Measurements from ENCODE around the gene CDH4.

CDH4 gene

DNA sequence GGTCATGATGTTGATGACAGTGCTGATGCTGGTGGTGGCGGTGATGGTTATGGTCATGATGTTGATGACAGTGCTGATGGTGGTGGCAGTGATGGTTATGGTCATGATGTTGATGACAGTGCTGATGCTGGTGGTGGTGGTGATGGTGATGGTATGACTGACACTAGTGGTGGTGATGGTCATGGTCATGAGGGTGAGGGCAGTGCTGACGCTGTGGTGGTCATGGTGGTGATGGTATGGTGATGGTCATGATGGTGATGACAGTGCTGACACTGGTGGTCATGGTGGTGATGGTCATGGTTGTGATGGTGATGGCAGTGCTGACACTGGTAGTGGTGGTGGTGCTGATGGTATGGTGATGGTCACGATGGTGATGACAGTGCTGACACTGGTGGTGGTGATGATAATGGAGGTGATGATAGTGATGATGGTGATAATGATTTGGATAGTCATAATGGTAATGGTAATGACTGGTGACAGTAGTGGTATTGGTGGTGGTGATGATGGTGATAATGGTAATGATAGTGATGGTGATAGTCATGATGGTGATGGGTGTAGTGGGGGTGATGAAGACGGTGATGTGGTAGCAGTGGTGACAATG is 206.2 kb downstream of the CDH4 start:
- Histone ChIP-seq H3K4me1 (ENCODE audit: control insufficient read depth, insufficient read depth, low read length, poor library complexity, severe bottlenecking) (no peaks in the 10 kb centered on the region), H3K27ac (ENCODE audit: low read depth, low read length, severe bottlenecking) (no peak overlapping the region), H3K9me3 (ENCODE audit: control insufficient read depth, low read length) (no peaks in the 10 kb centered on the region), H3K4me3 (ENCODE audit: extremely low read depth, insufficient read depth, low read length, poor library complexity, severe bottlenecking) (no peak overlapping the region), H3K36me3 (ENCODE audit: control insufficient read depth, insufficient read depth, low read length) (no peaks in the 10 kb centered on the region)
- WGBS, 2 experiments (ENCODE audit: insufficient coverage in 2 of 2), result 82 to 100% methylated on average over 3 of the region's 4 CpGs

DNA sequence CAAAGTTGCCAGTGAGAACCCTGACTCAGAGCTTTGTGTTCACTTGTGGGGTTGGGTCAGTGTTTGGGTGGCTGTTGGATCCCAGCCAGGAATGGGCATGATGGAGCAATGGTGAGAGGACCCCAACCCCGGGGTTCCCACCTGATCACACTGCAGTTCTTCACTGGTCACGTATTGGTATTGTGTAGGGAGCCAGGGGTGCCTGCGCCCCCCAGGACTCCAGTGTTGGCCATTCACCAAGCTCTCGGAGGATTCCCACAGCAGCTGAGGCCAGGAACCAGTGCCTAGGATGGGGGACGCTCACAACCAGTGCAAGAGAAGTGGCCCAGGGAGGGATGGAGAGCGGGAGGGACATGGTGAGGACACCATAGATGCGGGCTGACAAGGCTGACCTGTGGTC is 207.2 kb downstream of the CDH4 start:
- no peaks in the 10 kb centered on the region for H3K9me3 ChIP-seq (ENCODE audit: control insufficient read depth, low read length)
- H3K36me3 ChIP-seq (ENCODE audit: control insufficient read depth, insufficient read depth, low read length), result no peaks in the 10 kb centered on the region
- H3K27ac ChIP-seq (ENCODE audit: low read depth, low read length, severe bottlenecking), result no peak overlapping the region
- no peaks in the 10 kb centered on the region for H3K4me1 ChIP-seq (ENCODE audit: control insufficient read depth, insufficient read depth, low read length, poor library complexity, severe bottlenecking)
- 88 to 95% methylated on average over 7 of the region's 7 CpGs for WGBS, 2 experiments (ENCODE audit: insufficient coverage in 2 of 2)
- H3K4me3 ChIP-seq (ENCODE audit: extremely low read depth, insufficient read depth, low read length, poor library complexity, severe bottlenecking), result no peak overlapping the region

DNA sequence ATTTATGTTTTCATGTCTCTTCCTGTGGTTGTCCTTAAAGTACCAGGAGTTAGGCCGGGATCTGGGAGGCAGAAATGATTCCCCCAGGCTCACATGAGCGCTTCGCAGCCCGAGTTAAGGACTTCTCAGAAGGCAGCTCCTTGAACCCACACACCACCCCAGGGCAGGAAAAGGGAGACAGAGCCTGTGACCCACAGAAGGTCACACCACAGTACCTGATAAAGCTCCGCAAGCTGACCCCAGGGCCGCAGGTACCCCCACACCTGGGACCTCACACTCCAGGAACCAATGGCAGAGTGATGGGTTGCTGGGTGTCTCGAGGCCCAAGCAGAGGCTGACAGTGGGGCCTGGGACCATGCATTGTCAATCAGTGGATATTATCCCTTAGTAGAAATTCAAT is 207.6 kb downstream of the CDH4 start:
- no peak overlapping the region for H3K27ac ChIP-seq (ENCODE audit: low read depth, low read length, severe bottlenecking)
- H3K4me3 ChIP-seq (ENCODE audit: extremely low read depth, insufficient read depth, low read length, poor library complexity, severe bottlenecking), result no peak overlapping the region
- 91 to 100% methylated on average over 2 to 6 of the region's 7 CpGs for WGBS, 2 experiments (ENCODE audit: insufficient coverage in 2 of 2)
- no peaks in the 10 kb centered on the region for H3K36me3 ChIP-seq (ENCODE audit: control insufficient read depth, insufficient read depth, low read length)
- no peaks in the 10 kb centered on the region for H3K9me3 ChIP-seq (ENCODE audit: control insufficient read depth, low read length)
- no peaks in the 10 kb centered on the region for H3K4me1 ChIP-seq (ENCODE audit: control insufficient read depth, insufficient read depth, low read length, poor library complexity, severe bottlenecking)

DNA sequence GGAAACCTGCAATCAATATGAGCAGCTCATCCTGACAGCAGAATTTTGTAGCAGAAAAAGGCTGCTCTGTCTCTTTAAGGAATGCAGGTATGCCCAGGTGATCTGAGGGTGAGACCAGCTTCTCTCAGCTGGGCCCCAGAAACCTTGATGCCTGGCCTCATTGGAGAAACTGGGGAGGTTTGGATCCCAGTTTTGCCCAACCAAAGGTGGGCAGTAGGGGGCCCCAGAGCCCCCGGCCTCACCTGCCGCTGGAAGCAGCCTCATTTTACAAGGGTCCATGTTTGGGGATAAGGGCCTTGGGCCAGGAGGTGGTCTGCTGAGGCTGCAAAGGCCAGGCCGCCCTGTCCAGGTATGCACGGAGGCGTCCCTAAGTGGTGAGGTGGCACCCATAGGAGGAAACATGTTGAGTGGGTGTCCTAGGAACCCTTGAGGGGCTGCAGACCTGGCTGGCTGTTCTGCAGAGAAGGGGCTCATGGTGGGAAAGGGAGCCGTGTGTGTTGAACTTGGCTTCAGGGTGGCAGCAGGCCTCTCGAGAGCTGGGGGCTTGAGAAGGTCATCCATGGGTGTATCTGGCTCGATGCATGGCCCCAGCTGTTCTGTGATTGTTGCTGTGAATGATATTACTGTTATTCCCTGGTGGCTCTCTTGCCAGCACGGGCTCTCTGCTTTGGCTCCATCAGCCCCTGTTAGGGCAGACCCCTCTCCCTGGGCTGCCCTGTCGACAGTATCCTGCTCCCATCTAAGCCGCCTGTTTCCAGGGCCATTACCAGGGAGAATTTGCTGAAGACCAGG is 208.4 kb downstream of the CDH4 start:
- H3K4me3 ChIP-seq (ENCODE audit: extremely low read depth, insufficient read depth, low read length, poor library complexity, severe bottlenecking), result no peak overlapping the region
- H3K4me1 ChIP-seq (ENCODE audit: control insufficient read depth, insufficient read depth, low read length, poor library complexity, severe bottlenecking), result no peaks in the 10 kb centered on the region
- H3K27ac ChIP-seq (ENCODE audit: low read depth, low read length, severe bottlenecking), result no peak overlapping the region
- 93 to 97% methylated on average over 6 to 10 of the region's 11 CpGs for WGBS, 2 experiments (ENCODE audit: insufficient coverage in 2 of 2)
- no peaks in the 10 kb centered on the region for H3K9me3 ChIP-seq (ENCODE audit: control insufficient read depth, low read length)
- H3K36me3 ChIP-seq (ENCODE audit: control insufficient read depth, insufficient read depth, low read length), result no peaks in the 10 kb centered on the region

DNA sequence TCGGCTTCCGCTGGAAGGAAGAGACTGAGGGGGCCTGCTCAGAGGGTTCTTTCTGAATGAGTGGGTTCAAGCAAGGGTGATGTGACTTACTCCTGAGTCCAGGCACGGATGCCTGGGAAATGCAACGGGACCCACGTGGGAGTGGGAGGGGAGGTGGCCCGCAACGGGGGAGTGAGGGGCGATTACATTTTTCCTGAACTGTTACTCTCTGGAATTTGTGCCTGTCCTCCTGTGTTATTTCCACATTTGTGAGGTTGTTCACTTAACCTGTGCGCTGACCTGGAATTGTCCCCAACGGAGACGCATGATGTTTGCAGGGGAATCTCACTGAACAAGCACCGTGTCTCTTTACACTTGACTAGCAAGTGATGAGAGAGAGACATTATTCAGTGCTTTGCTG is 209.4 kb downstream of the CDH4 start:
- Histone ChIP-seq H3K27ac (ENCODE audit: low read depth, low read length, severe bottlenecking) (no peak overlapping the region), H3K36me3 (ENCODE audit: control insufficient read depth, insufficient read depth, low read length) (no peaks in the 10 kb centered on the region), H3K4me3 (ENCODE audit: extremely low read depth, insufficient read depth, low read length, poor library complexity, severe bottlenecking) (no peak overlapping the region), H3K9me3 (ENCODE audit: control insufficient read depth, low read length) (no peaks in the 10 kb centered on the region), H3K4me1 (ENCODE audit: control insufficient read depth, insufficient read depth, low read length, poor library complexity, severe bottlenecking) (no peaks in the 10 kb centered on the region)
- 92 to 96% methylated on average over 11 to 12 of the region's 12 CpGs for WGBS, 2 experiments (ENCODE audit: insufficient coverage in 2 of 2)

DNA sequence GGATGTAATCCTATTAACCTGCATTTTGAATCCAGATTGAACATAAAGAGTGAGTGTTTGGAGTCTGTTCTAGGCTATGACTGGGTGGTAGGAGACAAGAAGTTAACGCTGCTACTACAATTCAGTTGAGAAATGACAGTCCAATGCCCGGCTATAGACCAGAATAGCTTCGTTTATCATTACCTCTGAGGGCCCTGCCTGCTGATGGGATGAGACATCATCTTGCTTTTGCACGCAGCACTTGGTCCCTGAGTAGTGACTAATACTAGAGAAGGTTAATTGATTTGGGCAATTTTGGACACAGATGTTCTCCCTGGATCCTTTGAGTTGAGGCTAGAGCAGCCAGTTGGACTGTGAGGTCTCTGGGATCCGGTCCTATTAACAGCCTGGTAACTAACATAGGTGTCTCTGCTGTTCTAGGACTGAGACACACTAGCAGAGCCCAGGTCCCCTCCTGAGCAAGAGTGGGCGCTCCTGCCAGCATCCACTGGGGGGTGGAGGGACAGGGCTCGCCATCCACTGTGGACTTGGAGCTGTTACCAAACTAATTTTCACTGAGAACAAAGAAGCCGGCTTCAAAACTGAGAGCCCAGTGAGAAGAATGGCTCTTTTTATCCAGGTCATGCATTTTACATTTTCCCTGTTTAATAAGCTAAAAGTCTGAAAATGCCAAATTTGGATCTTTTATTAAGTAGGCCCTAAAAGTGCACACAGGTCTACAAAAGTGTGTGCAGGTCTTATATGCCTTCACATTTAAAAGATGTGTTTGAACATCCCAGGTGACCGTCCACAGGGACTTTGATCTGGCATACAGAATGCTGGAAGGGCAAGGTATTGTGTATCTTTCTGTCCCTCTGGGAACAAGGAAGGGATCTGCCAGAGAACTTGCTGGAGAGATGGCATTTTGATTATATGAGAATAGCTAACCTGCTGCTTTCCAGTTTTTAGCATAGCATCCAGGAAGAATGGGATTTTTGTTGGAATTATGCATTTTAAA is 212.5 kb downstream of the CDH4 start:
- peaks cover 11% of the 10 kb centered on the region for H3K9me3 ChIP-seq (ENCODE audit: control insufficient read depth, low read length)
- no peaks in the 10 kb centered on the region for H3K4me1 ChIP-seq (ENCODE audit: control insufficient read depth, insufficient read depth, low read length, poor library complexity, severe bottlenecking)
- no peak overlapping the region for H3K4me3 ChIP-seq (ENCODE audit: extremely low read depth, insufficient read depth, low read length, poor library complexity, severe bottlenecking)
- H3K36me3 ChIP-seq (ENCODE audit: control insufficient read depth, insufficient read depth, low read length), result no peaks in the 10 kb centered on the region
- no peak overlapping the region for H3K27ac ChIP-seq (ENCODE audit: low read depth, low read length, severe bottlenecking)
- 90 to 93% methylated on average over 8 of the region's 9 CpGs for WGBS, 2 experiments (ENCODE audit: insufficient coverage in 2 of 2)

DNA sequence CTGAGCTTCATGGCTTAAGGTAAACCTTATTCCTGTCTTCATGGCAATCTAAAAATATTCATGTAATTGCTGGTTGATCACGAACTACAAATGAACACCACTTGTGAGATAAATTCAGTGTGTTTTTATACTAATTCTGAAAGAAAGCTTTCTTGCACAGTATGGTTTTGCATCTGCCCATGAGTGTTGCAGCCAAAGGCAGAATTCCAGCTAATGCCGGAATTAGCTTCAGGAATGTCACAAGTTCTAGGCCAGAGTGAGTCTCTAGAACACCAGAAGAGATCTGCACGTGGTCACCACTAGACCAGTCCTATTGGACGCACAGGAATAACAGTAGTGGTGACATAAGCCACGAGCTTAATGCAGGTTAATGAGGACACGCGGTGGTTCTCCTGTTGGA is 223.7 kb downstream of the CDH4 start:
- no peaks in the 10 kb centered on the region for H3K4me1 ChIP-seq (ENCODE audit: control insufficient read depth, insufficient read depth, low read length, poor library complexity, severe bottlenecking)

DNA sequence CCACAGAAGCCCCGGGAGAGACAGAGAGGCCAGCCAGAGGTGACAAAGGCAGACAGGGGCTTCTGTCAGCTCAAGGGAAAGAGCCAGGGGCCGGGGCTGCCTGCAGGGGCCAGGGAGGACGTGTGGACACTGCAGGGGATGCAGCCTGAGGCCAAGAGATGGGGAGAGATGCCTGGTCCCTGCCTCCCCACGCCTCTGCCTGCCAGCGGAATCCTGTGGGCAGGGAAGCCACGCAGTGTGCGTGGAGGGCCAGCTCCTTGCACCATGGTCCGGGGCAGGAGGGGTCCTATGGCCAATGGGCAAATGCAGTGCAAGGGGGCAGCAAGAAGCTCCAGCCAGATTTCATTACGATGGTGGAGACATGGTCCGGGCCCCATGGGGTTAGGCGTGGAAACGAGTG is 224.9 kb downstream of the CDH4 start:
- Histone ChIP-seq H3K27ac (ENCODE audit: low read depth, low read length, severe bottlenecking) (no peak overlapping the region), H3K36me3 (ENCODE audit: control insufficient read depth, insufficient read depth, low read length) (no peaks in the 10 kb centered on the region), H3K4me3 (ENCODE audit: extremely low read depth, insufficient read depth, low read length, poor library complexity, severe bottlenecking) (no peak overlapping the region), H3K9me3 (ENCODE audit: control insufficient read depth, low read length) (no peaks in the 10 kb centered on the region), H3K4me1 (ENCODE audit: control insufficient read depth, insufficient read depth, low read length, poor library complexity, severe bottlenecking) (no peaks in the 10 kb centered on the region)
- WGBS, 2 experiments (ENCODE audit: insufficient coverage in 2 of 2), result 85 to 88% methylated on average over 11 to 12 of the region's 12 CpGs

More for the DNA sequence above, 223.7 kb downstream of the CDH4 start:
- no peak overlapping the region for H3K4me3 ChIP-seq (ENCODE audit: extremely low read depth, insufficient read depth, low read length, poor library complexity, severe bottlenecking)
- no peaks in the 10 kb centered on the region for H3K9me3 ChIP-seq (ENCODE audit: control insufficient read depth, low read length)
- no peak overlapping the region for H3K27ac ChIP-seq (ENCODE audit: low read depth, low read length, severe bottlenecking)
- H3K36me3 ChIP-seq (ENCODE audit: control insufficient read depth, insufficient read depth, low read length), result no peaks in the 10 kb centered on the region
- 89 to 96% methylated on average over 6 to 7 of the region's 7 CpGs for WGBS, 2 experiments (ENCODE audit: insufficient coverage in 2 of 2)

DNA sequence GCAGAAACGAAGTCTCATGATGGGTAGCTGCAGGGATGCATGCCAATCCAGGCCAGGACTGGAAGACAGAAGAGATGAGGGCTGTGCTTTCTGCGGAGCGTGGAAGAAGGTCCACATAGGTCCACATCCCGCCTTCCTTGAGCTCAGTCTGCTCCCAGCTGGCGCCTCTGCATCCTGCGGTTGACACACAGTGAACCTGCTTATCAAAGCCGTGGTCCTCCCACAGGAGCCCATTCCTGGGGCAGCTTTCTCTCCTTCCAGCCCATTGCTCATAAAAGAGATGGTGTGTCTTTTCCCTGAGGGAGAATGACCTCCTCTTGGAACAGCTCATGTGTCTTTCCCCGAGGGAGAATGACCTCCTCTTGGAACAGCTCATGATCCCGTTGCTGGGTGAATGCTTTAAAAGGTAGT is 225.4 kb downstream of the CDH4 start:
- WGBS, 2 experiments (ENCODE audit: insufficient coverage in 2 of 2), result 95 to 97% methylated on average over 7 of the region's 9 CpGs
- Histone ChIP-seq H3K9me3 (ENCODE audit: control insufficient read depth, low read length) (no peaks in the 10 kb centered on the region), H3K4me1 (ENCODE audit: control insufficient read depth, insufficient read depth, low read length, poor library complexity, severe bottlenecking) (no peaks in the 10 kb centered on the region), H3K4me3 (ENCODE audit: extremely low read depth, insufficient read depth, low read length, poor library complexity, severe bottlenecking) (no peak overlapping the region), H3K36me3 (ENCODE audit: control insufficient read depth, insufficient read depth, low read length) (no peaks in the 10 kb centered on the region), H3K27ac (ENCODE audit: low read depth, low read length, severe bottlenecking) (no peak overlapping the region)

DNA sequence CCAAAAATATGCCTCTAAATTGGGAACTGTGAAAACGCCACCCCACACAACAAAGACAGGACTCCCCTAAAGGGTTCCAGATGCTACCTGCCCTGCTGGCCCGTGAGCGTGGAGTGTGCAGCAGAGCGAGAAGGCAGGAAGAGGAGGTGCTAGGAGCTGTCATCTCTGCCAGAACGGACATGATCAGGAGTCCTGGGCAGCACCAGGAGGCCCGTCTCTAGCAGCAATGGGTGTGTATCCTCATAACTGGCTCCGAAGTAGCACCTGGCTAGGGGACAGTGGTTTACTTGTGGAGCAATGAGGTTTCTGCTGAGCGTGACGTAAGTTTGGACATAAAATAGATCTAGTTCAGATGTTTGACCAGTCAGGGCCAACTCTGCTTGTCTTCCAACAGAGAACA is 226.0 kb downstream of the CDH4 start:
- WGBS, 2 experiments (ENCODE audit: insufficient coverage in 2 of 2), result 93% methylated on average over 8 of the region's 9 CpGs
- Histone ChIP-seq H3K27ac (ENCODE audit: low read depth, low read length, severe bottlenecking) (no peak overlapping the region), H3K4me1 (ENCODE audit: control insufficient read depth, insufficient read depth, low read length, poor library complexity, severe bottlenecking) (no peaks in the 10 kb centered on the region), H3K4me3 (ENCODE audit: extremely low read depth, insufficient read depth, low read length, poor library complexity, severe bottlenecking) (no peak overlapping the region), H3K36me3 (ENCODE audit: control insufficient read depth, insufficient read depth, low read length) (no peaks in the 10 kb centered on the region), H3K9me3 (ENCODE audit: control insufficient read depth, low read length) (no peaks in the 10 kb centered on the region)

Data from mesodermal cell (in vitro differentiated cells).